Activated CD8-positive, alpha-beta memory T cell treated with anti-CD3 and anti-CD28 coated beads, Interleukin-2, amount 10 ng/mL, durations not matched to agents 7 days and 5 days (primary cell): Measurements from ENCODE around the gene DUSP3. TPM values are rescaled to one million over a fixed set of nuclear protein-coding genes. Genes with fewer than 3 reads are reported as not detected.

ENCODE experiments used
- ATAC-seq: fragments of 150-1000 bp; cut with Tn5 transposase; one replicate; pipeline ENCODE4 v1.10.0; 2021; ENCODE audit warnings: moderate library complexity
- CTCF ChIA-PET: fragments of 350-600 bp; sonication (Branson Sonifier 250); formaldehyde crosslinking; loops from one replicate; lab custom pipeline; 2021; ENCODE audit warnings: antibody characterized with exemption; lab: Charles Lee
- DNase-seq: peaks from one replicate; pipeline ENCODE4 v3.0.0-alpha.2; 2020
- H3K27ac Mint-ChIP-seq: one replicate; pipeline ENCODE4 v1.8.0; 2021; ENCODE audit warnings: mild to moderate bottlenecking, mixed read lengths
- H3K27me3 Mint-ChIP-seq: one replicate; pipeline ENCODE4 v1.8.0; 2021; ENCODE audit warnings: mixed read lengths
- H3K36me3 Mint-ChIP-seq: one replicate; pipeline ENCODE4 v1.8.0; 2021; ENCODE audit warnings: mild to moderate bottlenecking, mixed read lengths
- H3K4me1 Mint-ChIP-seq: one replicate; pipeline ENCODE4 v1.8.0; 2021; ENCODE audit warnings: mixed read lengths
- H3K4me3 Mint-ChIP-seq: one replicate; pipeline ENCODE4 v1.8.0; 2021; ENCODE audit warnings: mild to moderate bottlenecking, moderate library complexity, mixed read lengths
- H3K9me3 Mint-ChIP-seq: one replicate; pipeline ENCODE4 v1.8.0; 2022; ENCODE audit warnings: low read depth, mixed read lengths
- total RNA-seq, 2 experiments: library from RNA; stranded (reverse); gene quantifications; one replicate each; pipeline ENCODE4 v1.2.3, GENCODE V29; 2021

Gene DUSP3
- total RNA-seq, 2 experiments from 2014 or later = 5.6 to 6.0 TPM

DNA sequence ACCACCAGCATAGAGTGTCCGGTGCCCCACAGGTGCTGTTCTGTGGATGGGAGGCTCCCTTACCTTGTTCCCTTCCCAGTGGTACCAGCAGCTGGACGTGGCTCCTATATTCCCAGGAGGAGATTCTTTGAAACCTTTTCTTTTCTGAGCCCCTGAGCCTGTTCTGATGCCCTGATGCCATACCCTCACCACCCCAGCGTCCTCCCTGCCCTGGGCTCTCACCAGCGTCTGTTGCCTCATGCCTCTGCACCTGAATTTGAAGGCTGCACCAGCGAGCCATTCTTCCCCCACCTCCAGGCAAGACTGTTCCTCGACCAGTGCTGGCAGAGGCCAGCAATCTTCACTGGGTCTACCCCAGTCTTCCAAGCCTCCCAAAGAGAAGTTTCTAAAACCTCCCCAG, 20.7 kb downstream of the DUSP3 start:
- ATAC-seq = no peak
- Mint-ChIP-seq H3K27ac (no peak overlapping the region), H3K4me1 (peaks cover 16% of the 10 kb centered on the region), H3K27me3 (peaks cover 40% of the 10 kb centered on the region), H3K9me3 (no peaks in the 10 kb centered on the region), H3K36me3 (no peaks in the 10 kb centered on the region), H3K4me3 (no peak overlapping the region)
- CTCF ChIA-PET = interaction anchor here (0.6 to 20.3 kb wide), 6 partner anchors 8 to 56 kb away, joined by 3 to 569 read pairs (median 8); no protein-coding TSS in a partner anchor
- no peak for DNase-seq

DNA sequence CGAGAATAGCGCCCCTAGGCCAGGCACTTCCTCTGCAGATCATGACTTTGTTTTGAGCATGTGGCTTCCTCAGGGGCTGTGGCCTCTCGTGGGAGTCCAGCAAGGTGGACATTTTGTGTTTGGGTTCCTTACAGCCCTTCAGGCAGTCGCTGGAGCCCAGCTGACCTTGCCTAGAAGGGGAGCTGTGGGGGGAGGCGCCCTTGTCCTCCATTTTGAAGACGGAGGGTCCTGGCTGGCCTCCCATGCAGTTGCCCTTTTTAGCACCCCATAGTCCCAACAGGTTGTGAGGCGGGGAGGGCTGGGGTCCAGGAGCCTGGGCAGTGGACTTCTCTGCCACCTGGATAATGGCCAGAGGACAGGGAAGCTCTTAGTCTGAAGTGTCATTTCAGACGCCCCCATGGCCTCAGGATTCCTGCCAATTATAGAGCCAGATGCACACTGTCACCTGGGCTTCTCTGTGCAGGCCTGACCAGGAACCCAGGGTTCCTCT, 21.6 kb downstream of the DUSP3 start:
- CTCF ChIA-PET = interaction anchor here (1.6 to 20.3 kb wide), 2 partner anchors 9 to 56 kb away, joined by 6 to 569 read pairs; no protein-coding TSS in a partner anchor
- ATAC-seq (no peak), DNase-seq (no peak)
- Mint-ChIP-seq H3K4me1 (peaks cover 21% of the 10 kb centered on the region), H3K9me3 (no peaks in the 10 kb centered on the region), H3K27ac (no peak overlapping the region), H3K4me3 (no peak overlapping the region), H3K36me3 (no peaks in the 10 kb centered on the region), H3K27me3 (peaks cover 46% of the 10 kb centered on the region)

DNA sequence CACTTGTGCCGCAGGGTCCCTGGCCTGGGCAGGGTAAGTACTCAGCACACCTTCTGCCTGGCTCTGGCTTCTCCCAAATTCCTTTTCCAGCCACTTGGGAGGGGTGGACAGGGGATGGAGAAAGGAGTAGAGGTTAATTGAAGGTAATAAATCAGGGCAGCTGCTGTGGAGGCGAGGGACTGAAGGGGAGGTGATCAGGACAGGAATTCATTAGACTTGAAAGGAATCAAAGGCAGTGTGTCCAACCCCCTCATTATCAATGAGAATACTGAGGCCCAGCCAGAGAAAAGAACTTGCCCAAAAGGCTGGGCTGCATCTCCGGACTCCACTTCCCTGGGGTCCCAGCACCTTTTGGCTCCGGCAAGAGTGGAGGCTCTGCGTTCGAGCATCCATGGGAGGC, 22.6 kb downstream of the DUSP3 start:
- Mint-ChIP-seq H3K4me3 (no peak overlapping the region), H3K27me3 (peaks cover 53% of the 10 kb centered on the region), H3K36me3 (no peaks in the 10 kb centered on the region), H3K9me3 (no peaks in the 10 kb centered on the region), H3K4me1 (peaks cover 21% of the 10 kb centered on the region), H3K27ac (no peak overlapping the region)
- ATAC-seq = no peak
- no peak for DNase-seq
- CTCF ChIA-PET = interaction anchor here (1.0 to 20.3 kb wide), 3 partner anchors 10 to 54 kb away, joined by 3 to 569 read pairs (median 7); no protein-coding TSS in a partner anchor

DNA sequence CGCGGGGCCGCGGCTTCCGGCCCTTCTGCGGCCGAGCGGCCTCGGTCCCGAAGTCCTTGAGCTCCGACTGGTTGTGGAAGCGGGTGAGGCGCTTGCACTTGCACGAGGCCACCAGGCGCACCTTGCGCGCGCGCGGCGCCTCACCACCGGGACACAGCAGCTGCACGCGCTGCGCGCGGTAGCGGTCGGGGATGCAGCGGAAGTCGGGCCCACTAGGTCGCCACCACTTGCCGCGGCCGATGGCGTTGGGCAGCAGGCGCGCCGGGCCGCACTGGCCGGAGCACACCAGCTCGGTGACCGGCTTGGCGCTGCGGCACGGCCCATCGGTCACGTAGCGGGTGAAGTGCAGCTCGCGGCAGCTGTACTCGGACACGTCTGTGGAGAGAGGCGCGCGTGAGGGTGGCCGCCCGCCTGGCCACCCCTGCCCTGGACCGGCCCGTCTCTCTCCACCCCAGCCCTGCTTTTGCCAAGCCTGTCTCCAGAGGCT, 23.3 kb downstream of the DUSP3 start:
- Mint-ChIP-seq H3K27ac (no peak overlapping the region), H3K4me3 (no peak overlapping the region), H3K27me3 (peaks cover 60% of the 10 kb centered on the region), H3K9me3 (no peaks in the 10 kb centered on the region), H3K4me1 (peaks cover 21% of the 10 kb centered on the region), H3K36me3 (no peaks in the 10 kb centered on the region)
- CTCF ChIA-PET = interaction anchor here (1.0 to 20.3 kb wide), 4 partner anchors 11 to 66 kb away, joined by 3 to 569 read pairs (median 5); no protein-coding TSS in a partner anchor
- peak; percentile 56 for ATAC-seq
- peak; percentile 52 for DNase-seq

DNA sequence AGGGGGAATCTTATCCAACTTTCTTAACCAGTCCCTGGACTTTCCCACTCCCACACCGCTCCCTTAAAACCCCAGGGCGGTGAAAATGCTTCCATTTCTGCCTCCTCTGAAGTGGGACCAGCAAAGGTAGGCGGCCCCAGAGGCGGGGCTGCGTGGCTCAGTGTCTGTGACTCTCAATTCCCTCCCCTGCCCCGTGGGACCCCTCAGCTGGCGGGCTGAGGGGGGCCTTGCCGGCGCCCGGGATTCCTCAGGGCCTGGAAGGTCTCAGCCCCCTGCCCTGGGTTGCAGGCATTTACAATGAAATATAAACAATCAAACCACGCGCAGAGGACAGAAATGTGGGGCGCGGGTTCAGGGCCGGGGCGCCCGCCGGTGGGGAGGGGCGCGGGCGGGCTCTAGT, 23.8 kb downstream of the DUSP3 start:
- Mint-ChIP-seq H3K4me3 (no peak overlapping the region), H3K27ac (no peak overlapping the region), H3K27me3 (peaks cover 64% of the 10 kb centered on the region), H3K9me3 (no peaks in the 10 kb centered on the region), H3K4me1 (peaks cover 21% of the 10 kb centered on the region), H3K36me3 (no peaks in the 10 kb centered on the region)
- CTCF ChIA-PET = interaction anchor here (1.2 to 20.3 kb wide), 4 partner anchors 11 to 69 kb away, joined by 3 to 569 read pairs (median 5); no protein-coding TSS in a partner anchor
- no peak for ATAC-seq
- no peak for DNase-seq

DNA sequence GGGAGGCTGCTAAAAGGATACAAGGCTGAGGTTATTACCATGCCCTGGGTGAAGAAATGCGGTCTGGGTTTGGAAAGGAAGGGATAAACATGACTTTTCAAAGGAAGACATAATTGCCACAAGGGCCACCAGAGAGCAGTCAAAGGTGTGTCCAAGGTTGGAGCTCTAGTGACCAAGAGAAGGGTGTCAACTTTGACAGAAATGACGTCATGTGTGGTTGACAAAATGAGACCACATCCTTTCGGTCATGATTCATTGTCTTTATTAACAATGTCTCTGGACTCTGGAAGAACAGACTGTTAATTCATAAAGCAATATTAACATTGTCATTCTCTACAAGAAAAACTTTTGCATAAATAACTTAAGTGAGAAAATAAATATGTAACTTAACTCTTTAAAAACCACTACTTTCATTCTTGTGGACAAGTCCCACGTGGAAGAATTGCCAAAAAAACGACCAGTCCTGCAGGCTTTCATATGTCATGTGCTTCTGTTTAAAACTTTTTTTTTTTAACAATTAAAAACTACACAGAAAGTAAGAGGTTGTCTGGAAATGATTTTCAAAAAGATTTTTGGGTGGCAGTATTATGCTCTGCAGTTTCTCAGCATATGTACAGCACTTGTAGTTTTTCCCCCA, 25.2 kb downstream of the DUSP3 start:
- Mint-ChIP-seq H3K4me3 (no peak overlapping the region), H3K9me3 (no peaks in the 10 kb centered on the region), H3K27me3 (peaks cover 68% of the 10 kb centered on the region), H3K27ac (no peak overlapping the region), H3K4me1 (peaks cover 21% of the 10 kb centered on the region), H3K36me3 (no peaks in the 10 kb centered on the region)
- DNase-seq (peak; percentile 66), ATAC-seq (peak; percentile 63)
- CTCF ChIA-PET = interaction anchor here (0.9 to 20.3 kb wide), 6 partner anchors 13 to 68 kb away, joined by 3 to 569 read pairs (median 4); no protein-coding TSS in a partner anchor

DNA sequence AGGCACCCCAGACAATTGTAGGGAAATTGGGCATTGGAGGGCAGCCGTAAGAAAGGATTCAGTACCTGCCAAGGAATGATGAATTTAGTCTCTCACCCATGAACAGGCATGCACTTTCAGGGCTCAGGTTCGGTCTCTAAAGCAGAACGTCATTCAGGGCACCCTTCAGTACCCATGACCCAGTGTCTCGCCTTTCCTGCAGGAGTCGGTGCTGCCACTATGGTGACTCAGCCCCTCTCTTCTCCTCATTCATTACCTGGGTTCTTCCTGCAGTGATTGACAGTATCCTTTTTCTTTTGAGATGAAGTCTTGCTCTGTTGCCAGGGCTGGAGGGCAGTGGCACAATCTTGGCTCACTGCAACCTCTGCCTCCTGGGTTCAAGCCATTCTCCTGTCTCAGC, 28.6 kb downstream of the DUSP3 start:
- Mint-ChIP-seq H3K4me3 (no peak overlapping the region), H3K36me3 (no peaks in the 10 kb centered on the region), H3K27ac (no peak overlapping the region), H3K27me3 (peaks cover 79% of the 10 kb centered on the region), H3K4me1 (peaks cover 21% of the 10 kb centered on the region), H3K9me3 (no peaks in the 10 kb centered on the region)
- DNase-seq (no peak), ATAC-seq (no peak)
- CTCF ChIA-PET = interaction anchor here (1.7 to 1.9 kb wide), 2 partner anchors 9 to 56 kb away, joined by 6 to 7 read pairs; no protein-coding TSS in a partner anchor

DNA sequence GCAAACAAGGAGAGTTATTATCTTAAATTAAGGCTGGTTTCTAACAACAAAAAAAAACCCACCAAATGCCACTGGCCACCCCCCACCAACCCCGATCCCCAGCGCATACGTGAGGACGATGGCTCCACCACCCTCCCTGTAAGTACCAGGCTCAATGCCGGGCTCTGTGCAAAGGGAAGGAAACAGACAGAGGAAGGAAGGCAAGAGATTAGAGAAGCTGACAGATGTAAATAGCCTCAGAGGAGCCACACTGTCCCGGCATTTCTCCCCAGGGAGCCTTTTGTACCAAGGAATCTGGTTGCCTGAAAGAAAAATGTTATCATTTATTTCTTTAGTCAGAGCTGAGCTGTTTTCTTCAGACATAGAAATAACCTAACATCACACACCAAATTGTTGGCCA, 33.2 kb downstream of the DUSP3 start:
- H3K9me3 Mint-ChIP-seq = no peaks in the 10 kb centered on the region
- DNase-seq (no peak), ATAC-seq (no peak)
- CTCF ChIA-PET = interaction anchor here (0.9 to 2.9 kb wide), 4 partner anchors 14 to 164 kb away, joined by 3 to 11 read pairs (median 6); partner anchors contain the start of gene SOST
- H3K27ac Mint-ChIP-seq = no peak overlapping the region
- H3K36me3 Mint-ChIP-seq = no peaks in the 10 kb centered on the region
- H3K4me3 Mint-ChIP-seq = no peak overlapping the region
- peaks cover 67% of the 10 kb centered on the region for H3K27me3 Mint-ChIP-seq
- H3K4me1 Mint-ChIP-seq = no peaks in the 10 kb centered on the region

DNA sequence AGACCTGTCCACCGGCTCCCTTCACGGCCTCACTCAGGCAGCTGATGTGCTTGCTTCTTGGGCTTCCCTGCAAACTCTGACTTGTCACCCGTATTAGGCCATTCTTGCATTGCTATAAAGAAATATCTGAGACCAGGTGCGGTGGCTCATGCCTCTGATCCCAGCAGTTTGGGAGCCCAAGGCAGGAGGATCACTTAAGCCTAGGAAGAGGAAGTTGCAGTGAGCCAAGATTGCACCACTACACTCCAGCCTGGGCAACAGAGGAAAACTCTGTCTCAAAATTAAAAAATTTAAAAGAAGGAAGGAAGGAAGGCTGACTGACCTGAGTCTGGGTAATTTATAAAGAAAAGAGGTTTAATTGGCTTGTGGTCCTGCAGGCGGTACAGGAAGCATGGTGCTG, 37.1 kb downstream of the DUSP3 start:
- CTCF ChIA-PET = interaction anchor here (0.5 to 2.2 kb wide), 3 partner anchors 19 to 216 kb away, joined by 4 to 9 read pairs (median 5); no protein-coding TSS in a partner anchor
- Mint-ChIP-seq H3K4me3 (no peak overlapping the region), H3K36me3 (no peaks in the 10 kb centered on the region), H3K4me1 (no peaks in the 10 kb centered on the region), H3K27ac (no peak overlapping the region), H3K27me3 (peaks cover 60% of the 10 kb centered on the region), H3K9me3 (no peaks in the 10 kb centered on the region)
- ATAC-seq = no peak
- no peak for DNase-seq

DNA sequence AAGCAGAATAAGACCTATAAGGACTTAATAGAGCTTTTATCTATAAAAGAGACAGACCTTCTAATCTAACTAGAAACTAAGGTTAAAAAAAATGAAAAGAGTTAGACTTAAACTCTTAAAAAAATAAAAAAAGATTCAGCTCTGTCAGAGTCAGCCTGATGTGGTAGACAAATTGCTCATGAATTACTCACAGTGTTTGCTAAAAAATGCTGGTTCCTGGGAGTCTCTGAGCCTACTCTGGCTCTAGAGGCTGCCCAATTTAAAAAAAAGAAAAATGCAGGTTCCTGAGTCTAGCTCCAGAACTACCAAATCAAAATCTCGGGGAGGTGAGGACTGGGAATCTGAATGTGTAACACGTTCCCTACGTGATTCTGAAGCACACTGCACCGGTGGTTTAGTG, 38.2 kb downstream of the DUSP3 start:
- CTCF ChIA-PET = interaction anchor here (1.7 to 2.2 kb wide), 2 partner anchors 20 to 45 kb away, joined by 5 to 9 read pairs; no protein-coding TSS in a partner anchor
- ATAC-seq (no peak), DNase-seq (no peak)
- no peaks in the 10 kb centered on the region for H3K4me1 Mint-ChIP-seq
- no peaks in the 10 kb centered on the region for H3K36me3 Mint-ChIP-seq
- H3K27ac Mint-ChIP-seq = no peak overlapping the region
- H3K9me3 Mint-ChIP-seq = no peaks in the 10 kb centered on the region
- H3K27me3 Mint-ChIP-seq = peaks cover 53% of the 10 kb centered on the region
- no peak overlapping the region for H3K4me3 Mint-ChIP-seq

DNA sequence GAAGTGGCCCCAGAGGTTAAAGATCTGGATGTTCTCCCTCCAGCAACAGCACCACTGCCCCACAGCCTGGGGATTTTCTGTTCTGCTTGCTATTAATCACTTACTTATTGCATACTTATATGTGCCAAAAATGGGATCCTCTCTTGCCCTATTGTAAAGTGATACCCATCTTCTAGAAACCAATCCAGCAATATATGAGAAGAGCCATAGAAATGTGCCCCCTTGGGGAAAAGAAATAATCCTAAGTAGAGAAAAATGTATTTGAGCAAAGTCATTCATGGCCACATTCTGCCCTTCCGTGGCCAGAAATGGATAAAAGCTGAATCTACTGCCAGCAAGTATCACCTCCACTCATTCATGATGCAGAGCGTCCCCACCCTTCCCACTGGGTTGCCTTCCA, 41.1 kb downstream of the DUSP3 start:
- no peak overlapping the region for H3K27ac Mint-ChIP-seq
- no peaks in the 10 kb centered on the region for H3K36me3 Mint-ChIP-seq
- H3K9me3 Mint-ChIP-seq = no peaks in the 10 kb centered on the region
- ATAC-seq = no peak
- H3K4me1 Mint-ChIP-seq = no peaks in the 10 kb centered on the region
- peaks cover 48% of the 10 kb centered on the region for H3K27me3 Mint-ChIP-seq
- DNase-seq = no peak
- CTCF ChIA-PET = interaction anchor here (1.0 to 1.7 kb wide), 3 partner anchors 23 to 43 kb away, joined by 3 to 5 read pairs (median 3); no protein-coding TSS in a partner anchor
- no peak overlapping the region for H3K4me3 Mint-ChIP-seq

DNA sequence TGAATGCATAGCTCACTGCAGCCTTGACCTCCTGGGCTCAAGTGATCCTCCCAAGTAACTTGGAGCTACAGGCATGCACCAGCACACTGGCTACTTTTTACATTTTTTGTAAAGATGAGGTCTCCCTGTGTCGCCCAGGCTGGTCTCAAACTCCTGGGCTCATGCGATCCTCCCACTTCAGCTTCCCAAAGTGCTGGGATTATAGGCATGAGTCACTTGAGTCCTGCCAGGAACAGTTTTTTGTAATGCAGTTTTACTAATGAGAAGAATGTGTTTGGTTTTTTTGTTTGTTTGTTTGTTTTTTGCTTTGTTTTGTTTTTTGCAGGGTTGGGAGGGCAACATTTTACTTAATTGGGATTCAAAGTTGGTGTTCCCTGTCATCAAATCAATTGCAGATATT, 42.4 kb downstream of the DUSP3 start:
- Mint-ChIP-seq H3K27me3 (peaks cover 43% of the 10 kb centered on the region), H3K36me3 (no peaks in the 10 kb centered on the region), H3K9me3 (no peaks in the 10 kb centered on the region), H3K27ac (no peak overlapping the region), H3K4me1 (no peaks in the 10 kb centered on the region), H3K4me3 (no peak overlapping the region)
- no peak for DNase-seq
- CTCF ChIA-PET = no interaction called here
- ATAC-seq = no peak

DNA sequence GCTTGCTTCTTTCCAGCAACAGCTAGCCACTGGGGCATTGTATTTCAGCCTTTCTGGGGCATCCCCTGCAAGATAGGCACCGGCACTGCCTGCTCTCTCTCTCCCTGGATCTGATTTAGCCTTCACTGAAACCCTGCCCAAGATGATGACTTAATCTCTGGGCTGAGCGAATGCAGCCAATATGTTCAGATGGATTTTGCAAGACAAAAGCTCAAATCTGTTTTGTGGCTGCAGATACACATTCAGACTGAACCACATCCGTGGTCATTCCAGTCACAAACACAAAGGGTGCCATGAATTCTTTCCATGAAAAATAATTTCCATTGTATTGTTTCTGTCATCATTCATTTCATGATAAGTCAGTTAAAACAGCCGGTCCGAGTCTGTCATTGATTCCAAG, 44.4 kb downstream of the DUSP3 start:
- no peak overlapping the region for H3K27ac Mint-ChIP-seq
- no peak overlapping the region for H3K4me3 Mint-ChIP-seq
- H3K9me3 Mint-ChIP-seq = no peaks in the 10 kb centered on the region

More for the DNA sequence above, 44.4 kb downstream of the DUSP3 start:
- CTCF ChIA-PET = interaction anchor here (1.4 kb wide), 1 partner anchor 19 kb away, joined by 3 read pairs; no protein-coding TSS in a partner anchor
- H3K36me3 Mint-ChIP-seq = no peaks in the 10 kb centered on the region
- H3K27me3 Mint-ChIP-seq = peaks cover 40% of the 10 kb centered on the region
- ATAC-seq = no peak
- no peaks in the 10 kb centered on the region for H3K4me1 Mint-ChIP-seq
- DNase-seq = no peak
